Activated T-helper 1 cell treated with anti-CD3 and anti-CD28 coated beads, Interleukin-12 subunit alpha, Interleukin-12 subunit beta, Interleukin-2, Interleukin-4 antibody, amounts not matched to agents 30 ng/mL and 10 ng/mL and 1 ng/mL, durations not matched to agents 14 hours and 24 hours and 36 hours (primary cell): ENCODE data around the gene MYH6. TPM values are rescaled to one million over a fixed set of nuclear protein-coding genes. Genes with fewer than 3 reads are reported as not detected.

Experiments
- DNase-seq: peaks from one replicate; pipeline ENCODE4 v3.0.0; 2021; ENCODE audit warnings: low spot score
- H3K27ac Mint-ChIP-seq: one replicate; pipeline ENCODE4 v1.8.0; 2021; ENCODE audit warnings: mild to moderate bottlenecking, mixed read lengths
- H3K27me3 Mint-ChIP-seq: one replicate; pipeline ENCODE4 v1.8.0; 2022; ENCODE audit warnings: mild to moderate bottlenecking, moderate library complexity, mixed read lengths; ENCODE audit not compliant: insufficient read depth
- H3K36me3 Mint-ChIP-seq: one replicate; pipeline ENCODE4 v1.8.0; 2021; ENCODE audit warnings: low read depth, mixed read lengths
- H3K4me1 Mint-ChIP-seq: one replicate; pipeline ENCODE4 v1.8.0; 2021; ENCODE audit warnings: low read depth, mixed read lengths
- H3K4me3 Mint-ChIP-seq: one replicate; pipeline ENCODE4 v1.8.0; 2021; ENCODE audit warnings: mild to moderate bottlenecking, moderate library complexity, mixed read lengths
- H3K9me3 Mint-ChIP-seq: one replicate; pipeline ENCODE4 v1.8.0; 2021; ENCODE audit warnings: mixed read lengths
- intact Hi-C: fragments of 100-400 bp; cut with micrococcal nuclease; formaldehyde crosslinking; loops from one replicate; pipeline ENCODE4 v1.15.1; 2024
- total RNA-seq: library from RNA; stranded (reverse); gene quantifications from 2 replicates; pipeline ENCODE4 v1.2.3, GENCODE V29; 2022

The MYH6 gene
- total RNA-seq, 1 donor from 2014 or later = 0.52 TPM

DNA sequence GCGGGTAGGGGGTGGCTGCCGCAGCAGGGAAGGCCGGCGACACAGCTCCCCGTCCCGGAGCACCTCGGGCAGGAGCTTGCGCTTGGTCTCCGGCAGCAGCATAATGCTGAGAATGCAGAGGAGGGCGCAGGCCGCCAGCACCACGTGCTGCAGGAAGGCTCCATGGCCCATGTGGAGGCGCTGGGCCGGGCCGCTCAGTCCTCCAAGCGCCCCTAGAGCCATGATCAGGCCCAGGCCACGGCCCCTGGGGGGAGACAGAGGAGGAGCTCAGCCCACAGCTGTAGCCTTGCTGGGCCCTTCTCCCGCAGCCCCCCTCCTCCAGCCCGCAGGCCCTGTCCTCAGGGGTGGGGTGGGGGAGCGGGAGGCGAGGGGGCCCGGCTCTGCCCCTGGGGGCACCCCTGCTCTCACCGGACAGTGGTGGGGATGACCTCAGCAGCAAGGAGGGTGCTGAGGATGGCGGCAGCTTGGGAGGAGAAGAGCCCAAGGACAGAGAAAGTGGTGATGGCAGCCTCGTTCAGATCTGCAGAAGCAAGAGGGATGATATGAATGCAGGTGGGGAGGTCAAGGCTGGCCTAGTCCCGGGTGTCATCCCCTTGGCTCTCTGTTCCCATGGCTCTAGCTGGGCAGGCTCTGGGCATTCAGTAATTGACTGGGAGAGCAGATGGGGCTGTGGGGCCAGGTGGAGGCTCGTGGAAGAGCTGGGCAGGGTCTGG lies 61.2 kb downstream of the MYH6 start:
- Mint-ChIP-seq H3K4me1 (no peaks in the 10 kb centered on the region), H3K27me3 (peaks cover 28% of the 10 kb centered on the region), H3K9me3 (no peaks in the 10 kb centered on the region), H3K4me3 (no peak overlapping the region), H3K36me3 (no peaks in the 10 kb centered on the region), H3K27ac (no peak overlapping the region)
- intact Hi-C loops = no loop called here
- DNase-seq = no peak

DNA sequence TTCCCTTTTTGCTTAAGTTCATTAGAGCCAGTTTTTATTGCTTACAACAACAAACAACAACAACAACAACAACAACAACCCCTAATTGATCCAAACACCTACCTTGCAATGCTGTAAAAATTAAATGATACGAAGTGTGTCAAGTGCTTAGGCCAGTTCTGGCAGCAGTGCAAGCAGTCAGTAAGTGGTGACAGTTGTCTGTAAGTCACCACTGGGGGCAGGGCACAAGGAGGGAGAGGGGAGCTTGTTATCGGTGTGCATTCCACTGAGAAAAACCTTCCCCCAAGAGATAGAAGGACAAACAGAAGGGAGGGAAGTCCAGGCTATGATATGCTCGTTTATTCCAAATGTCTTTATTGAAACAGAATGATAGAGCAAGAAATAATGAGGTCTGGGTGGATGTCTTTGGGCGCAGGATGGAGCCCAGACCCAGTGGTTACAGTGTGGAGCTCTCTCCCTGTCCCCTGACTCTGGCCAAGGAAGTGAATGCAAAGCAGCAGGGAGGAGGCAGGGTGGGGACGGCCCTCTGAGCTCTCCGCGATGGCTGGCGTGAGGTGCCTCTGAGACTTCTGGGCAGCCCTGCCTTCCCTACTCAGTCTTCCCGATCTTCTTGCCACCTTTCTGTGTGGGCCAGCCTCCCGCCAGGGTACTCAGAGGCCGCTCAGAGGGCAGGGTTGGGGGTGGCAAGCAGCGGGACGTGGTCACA lies 61.9 kb downstream of the MYH6 start:
- Mint-ChIP-seq H3K9me3 (no peaks in the 10 kb centered on the region), H3K4me3 (no peak overlapping the region), H3K4me1 (no peaks in the 10 kb centered on the region), H3K27ac (no peak overlapping the region), H3K27me3 (peaks cover 25% of the 10 kb centered on the region), H3K36me3 (no peaks in the 10 kb centered on the region)
- intact Hi-C loops = no loop called here
- DNase-seq = no peak

DNA sequence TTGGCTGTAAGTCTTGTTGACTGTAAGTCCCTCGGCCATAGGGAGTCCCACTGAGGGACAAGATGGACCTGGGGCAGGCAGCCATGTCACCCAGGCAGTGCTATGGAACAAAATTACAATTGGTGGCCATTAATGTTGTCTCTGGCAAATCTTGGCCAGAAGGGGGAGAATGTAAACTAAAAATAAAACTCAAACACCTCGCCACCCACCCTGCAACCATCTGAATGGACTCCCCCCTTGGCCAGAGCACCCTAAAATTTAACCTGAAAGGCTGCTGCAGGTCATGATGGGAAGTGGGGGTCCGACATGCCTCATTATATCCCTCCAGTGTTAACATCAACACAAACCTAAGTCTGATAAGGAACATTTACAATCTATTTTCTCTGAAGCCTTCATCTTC lies 63.6 kb downstream of the MYH6 start:
- peaks cover 21% of the 10 kb centered on the region for H3K27me3 Mint-ChIP-seq
- no peak overlapping the region for H3K4me3 Mint-ChIP-seq
- no peaks in the 10 kb centered on the region for H3K4me1 Mint-ChIP-seq
- intact Hi-C loops = no loop called here
- no peaks in the 10 kb centered on the region for H3K36me3 Mint-ChIP-seq
- H3K27ac Mint-ChIP-seq = no peak overlapping the region
- no peaks in the 10 kb centered on the region for H3K9me3 Mint-ChIP-seq
- no peak for DNase-seq

DNA sequence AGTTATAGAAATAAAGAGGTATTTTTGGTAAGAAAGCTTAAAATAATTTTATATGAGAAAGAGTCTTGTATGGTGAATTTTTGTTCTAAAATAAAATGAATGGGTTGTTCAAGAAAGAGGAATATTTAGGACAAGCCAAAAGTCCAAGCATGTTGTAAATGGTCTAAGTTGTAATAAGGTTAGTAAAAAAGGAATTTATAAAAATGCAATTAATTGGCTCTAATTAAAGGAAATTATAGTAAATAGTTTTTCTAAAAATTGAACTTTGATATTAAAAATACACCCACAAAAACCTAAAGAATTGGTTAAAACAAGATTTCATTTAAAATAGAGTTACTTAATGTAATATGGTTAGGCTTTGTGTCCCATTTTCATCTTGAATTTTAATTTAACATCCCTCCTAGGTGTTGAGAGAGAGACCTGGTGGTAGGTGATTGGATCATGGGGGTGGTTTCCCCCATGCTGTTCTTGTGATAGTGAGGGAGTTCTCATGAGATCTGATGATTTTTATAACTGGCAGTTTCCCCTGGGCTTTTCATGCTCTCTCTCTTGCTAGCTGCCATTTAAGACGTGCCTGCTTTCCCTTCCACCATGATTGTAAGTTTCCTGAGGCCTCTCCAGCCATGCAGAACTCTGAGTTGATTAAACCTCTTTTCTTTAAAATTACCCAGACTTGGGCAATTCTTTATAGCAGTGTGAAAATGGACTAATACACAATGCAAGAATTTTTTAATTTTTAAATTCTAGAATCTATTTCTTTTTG lies 68.4 kb downstream of the MYH6 start:
- Mint-ChIP-seq H3K27ac (no peak overlapping the region), H3K4me1 (no peaks in the 10 kb centered on the region), H3K9me3 (no peaks in the 10 kb centered on the region), H3K27me3 (peaks cover 36% of the 10 kb centered on the region), H3K4me3 (no peak overlapping the region), H3K36me3 (no peaks in the 10 kb centered on the region)
- intact Hi-C loops = no loop called here
- DNase-seq = no peak

DNA sequence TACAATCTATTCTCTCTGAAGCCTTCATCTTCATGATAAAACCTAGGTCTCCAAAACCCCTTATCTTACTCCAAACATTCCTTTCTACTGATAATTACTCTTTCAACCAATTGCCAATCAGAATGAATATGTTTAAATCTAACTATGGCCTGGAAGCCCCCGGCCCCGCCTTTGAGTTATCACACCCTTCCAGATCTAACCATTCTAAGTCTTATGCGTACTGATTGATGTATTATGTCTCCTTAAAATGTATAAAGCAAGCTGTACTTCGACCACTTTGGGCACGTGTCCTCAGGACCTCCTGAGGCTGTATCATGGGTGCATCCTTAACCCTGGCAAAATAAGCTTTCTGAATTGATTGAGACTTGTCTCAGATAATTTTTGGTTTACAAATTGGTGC lies 72.5 kb downstream of the MYH6 start:
- H3K9me3 Mint-ChIP-seq = no peaks in the 10 kb centered on the region
- no peak overlapping the region for H3K27ac Mint-ChIP-seq
- peaks cover 27% of the 10 kb centered on the region for H3K27me3 Mint-ChIP-seq
- H3K4me3 Mint-ChIP-seq = no peak overlapping the region
- DNase-seq = no peak
- no peaks in the 10 kb centered on the region for H3K36me3 Mint-ChIP-seq
- intact Hi-C loops = no loop called here
- H3K4me1 Mint-ChIP-seq = no peaks in the 10 kb centered on the region

Other genes starting within 250 kb of the MYH6 start
- not detected in 2 replicates for gene SLC7A8, start 224.6 kb downstream of the MYH6 start, total RNA-seq
- not detected in 2 replicates for gene RNF212B, start 170.3 kb downstream of the MYH6 start, total RNA-seq
- gene HOMEZ, start 122.1 kb downstream of the MYH6 start, total RNA-seq = 10.9 and 12.2 TPM in 2 replicates
- gene PPP1R3E, start 105.4 kb downstream of the MYH6 start, total RNA-seq = 16.6 and 17.3 TPM in 2 replicates
- gene BCL2L2, start 101.4 kb downstream of the MYH6 start, total RNA-seq = 4.1 and 7.1 TPM in 2 replicates
- 252 and 266 TPM in 2 replicates for gene PABPN1, start 86.8 kb downstream of the MYH6 start, total RNA-seq
- 3.1 and 5.0 TPM in 2 replicates for gene SLC22A17, start 55.4 kb downstream of the MYH6 start, total RNA-seq
- not detected in 2 replicates for gene EFS, start 43.1 kb downstream of the MYH6 start, total RNA-seq
- not detected in 2 replicates for gene IL25, start 35.5 kb downstream of the MYH6 start, total RNA-seq
- gene CMTM5, start 31.2 kb downstream of the MYH6 start, total RNA-seq = not detected in 2 replicates
- gene MYH7, start 27.4 kb upstream of the MYH6 start, total RNA-seq = 0.05 TPM in 2 replicates
- 80.1 and 84.5 TPM in 2 replicates for gene NGDN, start 61.4 kb upstream of the MYH6 start, total RNA-seq
- gene ZFHX2, start 143.5 kb upstream of the MYH6 start, total RNA-seq = 2.2 and 2.7 TPM in 2 replicates
- 14.3 and 14.5 TPM in 2 replicates for gene THTPA, start 148.0 kb upstream of the MYH6 start, total RNA-seq
- gene AP1G2, start 159.5 kb upstream of the MYH6 start, total RNA-seq = 137 and 145 TPM in 2 replicates
- gene JPH4, start 170.5 kb upstream of the MYH6 start, total RNA-seq = 0.05 TPM in 1 of 2 replicates, not detected in the other
- gene DHRS2, start 228.1 kb upstream of the MYH6 start, total RNA-seq = 1.6 and 3.0 TPM in 2 replicates